HG02884 (cell line): ENCODE results near the gene IST1.
A peak's percentile ranks its signal among the peaks of the same experiment; 100 is the strongest.
"Not testable (repeated sequence)": the region's sequence is repeated elsewhere in the genome, so short reads cannot be mapped to it uniquely, and the experiment has no call there.

ENCODE experiments used
- ATAC-seq: cut with Tn5 transposase; IDR thresholded peaks from one replicate; pipeline ENCODE4 v1.9.1; 2021; ENCODE audit warnings: mild to moderate bottlenecking, moderate library complexity; ENCODE audit not compliant: unreplicated experiment

IST1 gene

GRCh38 chr16:71894921-71895678 is at the start of gene IST1:
Gene IST1 (plus strand): TSS chr16:71895531. CDS start chr16:71915641, 20,110 bp downstream.
- ATAC-seq = peak; percentile 78

DNA sequence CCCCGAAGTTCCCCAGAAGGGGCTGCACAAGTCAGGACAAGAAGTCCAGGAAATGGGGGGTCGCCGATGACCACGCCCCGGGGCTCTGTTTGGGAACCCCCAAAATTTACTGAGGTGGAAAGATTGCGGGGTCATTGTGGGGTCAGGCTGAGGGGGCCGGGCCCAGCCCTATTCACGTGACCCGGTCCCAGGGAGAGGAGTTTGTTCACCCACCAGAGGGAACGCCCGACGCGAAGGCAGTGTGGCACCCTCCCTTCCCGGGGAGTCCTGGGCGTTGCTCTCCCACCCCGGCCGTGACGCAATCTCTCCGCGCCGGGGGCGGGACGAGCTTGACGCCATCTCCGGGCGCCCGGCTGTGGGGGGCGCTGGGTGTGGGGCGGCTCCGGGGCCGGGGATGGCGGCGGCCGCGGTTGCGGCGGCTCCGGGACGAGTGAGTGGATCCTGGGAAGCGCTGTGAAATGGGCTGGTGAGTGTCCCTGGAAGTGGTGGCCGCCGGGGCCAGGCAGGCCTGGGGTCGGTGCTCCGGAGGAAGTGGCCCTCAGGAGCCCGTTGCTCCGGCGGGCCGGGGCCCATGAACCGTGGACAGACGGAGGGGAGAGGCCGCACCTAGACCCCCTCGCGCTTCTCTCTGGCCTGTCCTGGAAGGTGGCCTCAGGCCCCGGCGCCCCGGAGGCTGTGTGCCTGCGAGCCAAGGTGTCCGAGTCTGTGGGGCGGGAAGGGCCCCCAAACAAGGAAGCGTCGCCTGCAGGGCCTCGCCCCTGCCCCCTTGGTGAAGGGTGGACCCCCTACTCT is 49.5 kb upstream of the IST1 start, which contains the start of gene ATXN1L:
TSS of gene ATXN1L (plus strand) at position 338 of the 792 bp plus-strand sequence. CDS start 3,765 bp downstream, outside the sequence.
- peak; percentile 49 for ATAC-seq

DNA sequence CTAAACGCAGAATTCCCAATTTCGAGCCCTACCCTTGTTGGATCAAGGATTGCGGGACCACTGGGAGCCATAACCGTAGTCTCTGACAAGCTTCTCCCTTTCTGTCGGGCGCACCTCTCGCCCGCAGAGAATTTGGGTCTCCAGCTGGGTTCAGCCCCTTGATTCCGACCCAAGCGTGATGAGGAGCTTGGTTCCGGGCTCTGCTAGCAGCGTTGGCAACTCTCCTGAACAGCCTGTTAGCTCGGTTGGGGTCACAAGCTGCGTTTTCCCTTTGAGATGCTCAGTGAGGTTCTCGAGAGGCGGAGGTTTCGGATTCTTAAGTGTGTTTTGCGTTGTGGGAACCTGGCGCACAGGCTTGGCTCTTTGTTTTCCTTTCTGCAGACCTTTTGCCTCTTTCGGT is 48.9 kb upstream of the IST1 start:
- ATAC-seq = no peak

- no peak for ATAC-seq
Observed at GRCh38 chr16:71847096-71847495, 48.2 kb upstream of the IST1 start.

GRCh38 chr16:71848622-71849021 is 46.7 kb upstream of the IST1 start:
- no peak for ATAC-seq

- no peak for ATAC-seq
Observed at GRCh38 chr16:71851746-71852145, 43.6 kb upstream of the IST1 start.

DNA sequence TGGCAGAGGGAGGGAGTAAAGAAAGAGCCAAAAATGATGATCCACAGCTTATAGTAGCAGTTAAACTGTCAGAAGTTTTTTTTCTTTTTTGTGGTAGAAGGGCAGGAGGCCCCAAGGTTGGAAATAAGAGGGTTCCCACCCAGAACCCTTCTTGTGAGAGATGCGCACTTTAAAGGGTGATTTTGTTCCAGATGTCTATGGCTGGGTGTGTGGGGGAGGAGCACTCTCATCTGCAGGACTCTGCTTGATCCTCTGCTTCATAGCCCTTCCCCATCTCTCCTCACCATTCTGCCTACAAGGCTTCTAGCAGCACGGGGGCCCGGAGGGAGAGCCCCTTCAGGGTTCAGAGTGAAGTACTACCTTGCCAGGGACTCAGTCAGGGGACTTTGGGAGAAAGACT is 43.2 kb upstream of the IST1 start:
- ATAC-seq = no peak

DNA sequence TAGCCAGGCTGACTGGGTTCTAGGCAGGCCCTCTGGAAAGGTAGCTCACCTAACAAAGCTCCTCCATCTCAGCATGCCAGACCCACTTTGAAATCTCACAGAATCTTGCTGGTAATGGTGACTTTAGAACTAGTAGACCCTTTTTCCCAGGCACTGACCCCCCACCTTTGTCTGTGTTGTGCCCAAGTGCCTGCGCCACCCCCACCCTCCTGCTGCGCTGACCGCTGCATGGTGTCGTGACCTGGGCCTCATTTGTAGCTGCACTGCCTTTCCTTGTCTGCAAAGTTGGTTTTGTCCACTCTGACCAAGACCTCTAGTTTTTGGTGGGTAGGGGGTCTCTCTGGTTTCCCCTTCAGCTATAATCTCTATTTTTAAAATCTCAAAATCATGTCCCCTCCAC is 42.8 kb upstream of the IST1 start:
- no peak for ATAC-seq

DNA sequence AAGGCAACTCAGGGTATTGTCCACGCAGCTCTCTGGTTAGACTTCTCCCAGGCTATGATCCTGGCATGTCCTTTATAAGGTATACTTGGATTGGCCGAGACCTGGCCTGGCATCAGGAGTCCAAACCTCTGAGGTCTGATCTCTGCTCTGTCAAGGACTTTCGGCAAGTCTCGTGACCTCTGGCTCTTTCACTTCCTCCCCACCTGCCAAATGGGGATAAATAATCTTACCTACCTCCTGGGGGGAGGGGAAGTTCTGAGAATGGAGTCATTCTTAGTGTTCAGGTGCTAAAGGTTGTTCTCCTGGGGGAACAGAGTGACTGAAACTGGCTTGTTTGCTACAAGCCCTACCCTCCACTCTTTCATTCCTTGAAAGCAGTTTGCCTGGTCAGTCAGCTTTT is 41.9 kb upstream of the IST1 start:
- peak; percentile 65 for ATAC-seq

- no peak for ATAC-seq
Observed at GRCh38 chr16:71854369-71854948, 40.9 kb upstream of the IST1 start.

DNA sequence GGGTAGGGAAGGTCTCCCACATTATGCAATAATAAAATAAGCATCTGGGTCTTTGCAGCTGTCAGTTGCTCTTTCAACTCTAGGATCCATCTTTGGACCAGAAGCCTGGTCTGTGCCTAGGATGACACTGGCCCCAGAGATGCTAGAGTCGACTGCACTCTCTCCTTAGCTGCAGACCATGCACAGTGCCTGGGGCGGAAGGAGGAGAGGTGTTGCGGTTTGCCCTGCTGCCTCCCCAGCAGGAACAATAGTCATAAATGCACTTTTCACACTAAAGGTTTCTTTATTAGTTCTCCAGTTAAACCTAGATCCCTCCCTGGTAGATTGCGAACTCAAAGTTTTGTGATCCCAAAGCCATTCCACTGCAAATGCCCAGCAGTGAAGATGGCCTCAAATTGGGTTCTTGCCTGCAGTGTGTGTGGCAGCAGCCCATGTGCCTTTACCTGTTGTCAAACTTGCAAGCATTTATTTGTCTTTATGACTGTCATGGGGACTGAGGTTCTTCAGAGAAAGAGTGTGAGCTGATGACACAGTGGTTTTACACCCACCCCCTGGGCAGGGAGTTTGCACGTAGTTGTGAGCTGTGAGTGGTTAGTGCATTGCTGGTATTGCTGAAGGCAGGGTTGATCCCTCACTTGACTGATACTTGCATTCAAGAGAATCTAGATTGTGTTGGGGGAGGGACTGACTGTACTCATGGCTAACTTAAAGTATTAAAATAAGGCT is 39.2 kb upstream of the IST1 start:
- no peak for ATAC-seq

- no peak for ATAC-seq
Observed at GRCh38 chr16:71859762-71860521, 35.4 kb upstream of the IST1 start.

DNA sequence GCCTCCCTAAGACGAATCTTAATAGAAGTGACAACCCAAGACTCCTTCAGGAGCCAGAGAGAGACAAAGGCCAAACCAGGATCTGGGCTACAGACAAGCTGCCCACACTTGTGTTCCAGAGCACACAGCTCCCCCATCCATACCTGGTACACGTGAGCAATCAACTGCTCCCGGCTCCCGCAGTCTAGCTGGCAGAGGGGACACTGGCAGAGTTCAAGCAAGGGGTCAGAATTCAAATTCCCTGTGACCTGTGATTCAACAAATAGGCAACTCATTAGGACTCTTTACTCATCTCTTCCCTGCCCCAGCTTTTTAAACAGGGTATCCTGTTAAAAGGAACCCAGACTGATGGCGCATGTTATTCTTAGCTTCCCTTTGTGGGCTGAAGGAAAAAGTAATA is 31.3 kb upstream of the IST1 start:
- ATAC-seq = no peak

DNA sequence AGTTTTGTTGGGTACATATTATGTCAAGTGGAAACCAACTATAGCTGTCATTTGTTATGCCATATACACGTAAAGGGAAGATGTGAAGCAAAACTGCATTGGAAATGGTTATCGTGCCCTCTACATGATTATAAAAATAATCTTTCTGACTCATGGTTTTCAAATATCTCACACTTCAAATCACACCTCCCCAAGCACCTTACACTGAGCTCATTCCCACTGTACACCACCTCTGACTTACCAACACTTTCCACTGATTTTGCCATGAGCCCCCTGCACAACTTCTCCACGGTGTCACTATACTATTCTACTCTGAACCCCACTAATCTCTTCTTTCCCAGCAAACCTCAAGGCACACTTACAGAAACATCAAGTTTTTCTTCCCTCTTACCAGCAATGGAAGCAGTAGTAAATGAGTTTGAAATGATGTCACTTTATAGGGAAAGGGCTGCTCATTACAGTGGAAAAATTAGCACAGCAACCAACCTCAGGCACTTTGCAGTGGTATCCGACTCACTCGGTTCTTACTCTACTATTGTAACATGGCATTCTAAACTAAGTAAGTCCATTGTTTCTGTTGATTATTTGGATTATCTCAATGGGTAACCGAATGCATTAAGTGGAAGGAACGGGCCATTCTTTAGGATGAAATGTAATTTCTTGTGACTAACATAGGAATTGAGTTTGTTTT is 30.0 kb upstream of the IST1 start:
- ATAC-seq = no peak

GRCh38 chr16:71867175-71867574 is 28.2 kb upstream of the IST1 start:
- not testable (repeated sequence) for ATAC-seq

DNA sequence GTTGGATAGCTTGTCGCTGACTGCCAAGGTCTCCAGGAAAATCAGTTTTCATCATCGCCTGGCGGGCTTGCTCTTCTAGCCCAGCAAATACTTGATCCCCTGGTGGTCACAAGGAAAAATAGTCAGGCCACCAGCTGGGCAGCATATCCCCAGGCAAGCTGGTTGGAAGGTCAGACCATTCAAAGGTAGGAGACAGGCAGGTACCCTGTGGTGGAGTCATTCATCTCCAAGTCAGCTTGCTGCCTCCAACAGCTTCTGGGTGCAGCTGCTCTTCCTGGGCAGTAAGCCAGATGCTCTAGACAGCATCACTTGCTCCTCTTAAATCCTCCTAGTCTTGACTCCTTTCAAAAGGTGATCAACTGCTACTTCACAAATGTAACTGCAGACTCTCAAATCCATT is 27.4 kb upstream of the IST1 start:
- no peak for ATAC-seq

GRCh38 chr16:71869089-71869488 is 26.2 kb upstream of the IST1 start:
- ATAC-seq = no peak

- no peak for ATAC-seq
Observed at GRCh38 chr16:71870818-71871217, 24.5 kb upstream of the IST1 start.

DNA sequence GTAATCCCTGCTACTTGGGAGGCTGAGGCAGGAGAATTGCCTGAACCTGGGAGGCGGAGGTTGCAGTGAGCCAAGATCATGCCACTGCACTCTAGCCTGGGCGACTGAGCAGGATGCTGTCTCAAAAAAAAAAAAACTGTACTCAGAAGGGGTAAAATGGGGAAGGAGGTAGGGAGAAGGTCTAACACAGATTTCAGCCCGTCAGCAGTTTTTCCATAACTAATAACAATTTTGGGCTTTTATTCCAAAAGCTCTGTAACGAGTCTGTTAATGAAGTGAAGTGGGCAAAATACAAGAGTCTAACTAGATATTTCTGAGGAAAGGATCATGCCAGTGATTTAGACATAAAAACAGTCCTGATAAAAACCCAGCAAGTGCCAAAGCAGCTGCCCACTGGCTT is 22.1 kb upstream of the IST1 start:
- ATAC-seq = no peak

- ATAC-seq = no peak
Observed at GRCh38 chr16:71878911-71879310, 16.4 kb upstream of the IST1 start.
